WI38 (cell line): Measurements from ENCODE around the gene MKLN1.

Experiments used
- H3K4me3 ChIP-seq: 2 replicates; pipeline ENCODE4 v1.5.1; 2011; ENCODE audit warnings: low read depth, mild to moderate bottlenecking, control low read depth, low read length
- CTCF ChIP-seq: IDR thresholded peaks from 2 replicates; pipeline ENCODE4 v1.5.1; 2012; ENCODE audit warnings: low read depth, mild to moderate bottlenecking, control low read depth, low read length

MKLN1 gene

GRCh38 chr7:131381069-131381838 lies 53.6 kb downstream of the MKLN1 start:
- no peak for TF ChIP-seq CTCF
- no peak overlapping the region for H3K4me3 ChIP-seq

- TF ChIP-seq CTCF, result no peak
- H3K4me3 ChIP-seq, result no peak overlapping the region
Observed at GRCh38 chr7:131383417-131384285, 56.0 kb downstream of the MKLN1 start.

- TF ChIP-seq CTCF, result no peak
- no peak overlapping the region for H3K4me3 ChIP-seq
Observed at GRCh38 chr7:131384286-131384635, 56.6 kb downstream of the MKLN1 start.

- no peak for TF ChIP-seq CTCF
- no peak overlapping the region for H3K4me3 ChIP-seq
Observed at GRCh38 chr7:131385039-131385605, 57.4 kb downstream of the MKLN1 start.

GRCh38 chr7:131388126-131388525 lies 60.5 kb downstream of the MKLN1 start:
- no peak for TF ChIP-seq CTCF

GRCh38 chr7:131390275-131390674 lies 62.6 kb downstream of the MKLN1 start:
- H3K4me3 ChIP-seq, result no peak overlapping the region
- no peak for TF ChIP-seq CTCF

More at GRCh38 chr7:131388126-131388525, 60.5 kb downstream of the MKLN1 start:
- no peak overlapping the region for H3K4me3 ChIP-seq

- no peak for TF ChIP-seq CTCF
- H3K4me3 ChIP-seq, result no peak overlapping the region
Observed at GRCh38 chr7:131391145-131391544, 63.5 kb downstream of the MKLN1 start.
